Right atrium auricular region (tissue), 2 donors: Measurements from ENCODE around the gene VARS1. TPM values are rescaled to one million over a fixed set of nuclear protein-coding genes. Genes with fewer than 3 reads are reported as not detected.
"Not testable (repeated sequence)": the region's sequence is repeated elsewhere in the genome, so short reads cannot be mapped to it uniquely, and the experiment has no call there.

ENCODE experiments used
- DNase-seq: peaks from one replicate; pipeline ENCODE4 v3.0.0-alpha.2; 2019; ENCODE audit warnings: low spot score
- H3K27ac ChIP-seq, 2 donors: fragments of 200-600 bp; sonication (generic); 1 replicate in 1 of 2; 2 replicates in 1 of 2; pipeline ENCODE4 v1.5.1; 2016 to 2019
- H3K27me3 ChIP-seq, 2 donors: fragments of 200-600 bp; sonication (generic); one replicate each; pipeline versions ENCODE4 v1.5.1 to v1.6.0; 2017 to 2019
- H3K36me3 ChIP-seq: fragments of 200-600 bp; sonication (generic); one replicate; pipeline ENCODE4 v1.5.1; 2016
- H3K4me1 ChIP-seq, 2 donors: fragments of 200-600 bp; sonication (generic); one replicate each; pipeline versions ENCODE4 v1.5.1 to v1.6.0; 2017 to 2019
- H3K4me3 ChIP-seq, 2 donors: fragments of 200-600 bp; sonication (generic); 1 replicate in 1 of 2; 2 replicates in 1 of 2; pipeline ENCODE4 v1.5.1; 2017 to 2019; ENCODE audit warnings: mild to moderate bottlenecking in 1 of 2, moderate library complexity in 1 of 2
- H3K9me3 ChIP-seq, 2 donors: fragments of 200-600 bp; sonication (generic); one replicate each; pipeline ENCODE4 v1.5.1; 2019
- CTCF ChIP-seq, 2 donors: fragments of 200-600 bp; sonication (generic); IDR thresholded peaks; one replicate each; pipeline ENCODE4 v1.5.1; 2019; ENCODE audit warnings: antibody characterized with exemption in 2 of 2
- total RNA-seq, 2 donors: library from RNA; depleted of rRNA; stranded (reverse); fragments of >200 nt; gene quantifications; one replicate each; pipeline ENCODE4 v1.1.0, GENCODE V29; 2016

The VARS1 gene
- total RNA-seq, 2 donors from 2014 or later: 15.3 to 24.6 TPM

- Histone ChIP-seq H3K4me1 (peaks cover 0 to 17% of the 10 kb centered on the region in 2 donors), H3K27me3 (no peaks in the 10 kb centered on the region), H3K9me3 (no peaks in the 10 kb centered on the region), H3K27ac (peak within 1 kb of the TSS; percentile 90 to 93), H3K36me3 (peaks cover 8% of the 10 kb centered on the region), H3K4me3 (peak within 1 kb of the TSS; percentile 46 to 62)
- peak; percentile 98 for DNase-seq
- peak in 1 of 2 donors; percentile 47 for TF ChIP-seq CTCF (IDR thresholded peaks at IDR 0.05)
These were observed 11.1 kb upstream of the VARS1 start, which contains the start of gene LSM2 for GRCh38 chr6:31806470-31807272. LSM2 (minus strand) TSS chr6:31806966; CDS start chr6:31806757, 209 bp downstream.

DNA sequence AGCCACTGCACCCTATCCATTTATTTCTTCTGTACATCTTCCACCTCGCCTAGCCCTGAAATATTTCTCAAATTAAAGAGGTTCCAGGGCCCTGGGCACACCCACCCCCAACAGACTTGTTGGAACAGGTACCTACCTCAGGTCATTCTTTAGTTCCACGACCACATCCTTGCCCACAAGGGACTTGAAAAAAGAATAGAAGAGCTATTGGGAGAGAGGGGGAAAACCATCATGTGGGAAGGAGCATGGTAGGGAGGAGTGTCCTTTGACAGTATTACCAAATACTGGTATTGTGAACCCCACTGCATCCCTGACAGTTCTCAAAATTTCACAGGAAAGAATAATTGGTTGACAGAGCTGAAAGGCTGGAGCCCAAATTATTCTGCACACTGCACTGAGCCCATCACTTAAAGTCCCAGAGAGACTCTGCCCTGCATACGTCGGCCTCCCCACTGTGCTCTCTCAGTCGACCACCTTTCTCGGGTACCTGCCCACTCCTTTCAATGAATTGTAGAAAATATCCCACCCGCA is 10.5 kb upstream of the VARS1 start:
- H3K9me3 ChIP-seq: no peaks in the 10 kb centered on the region
- H3K36me3 ChIP-seq: peaks cover 12% of the 10 kb centered on the region
- DNase-seq: no peak
- peak overlapping the region; percentile 46 to 62 for H3K4me3 ChIP-seq
- peak overlapping the region; percentile 90 to 93 for H3K27ac ChIP-seq
- no peak for TF ChIP-seq CTCF (IDR thresholded peaks at IDR 0.05)
- peaks cover 0 to 17% of the 10 kb centered on the region in 2 donors for H3K4me1 ChIP-seq
- H3K27me3 ChIP-seq: no peaks in the 10 kb centered on the region

DNA sequence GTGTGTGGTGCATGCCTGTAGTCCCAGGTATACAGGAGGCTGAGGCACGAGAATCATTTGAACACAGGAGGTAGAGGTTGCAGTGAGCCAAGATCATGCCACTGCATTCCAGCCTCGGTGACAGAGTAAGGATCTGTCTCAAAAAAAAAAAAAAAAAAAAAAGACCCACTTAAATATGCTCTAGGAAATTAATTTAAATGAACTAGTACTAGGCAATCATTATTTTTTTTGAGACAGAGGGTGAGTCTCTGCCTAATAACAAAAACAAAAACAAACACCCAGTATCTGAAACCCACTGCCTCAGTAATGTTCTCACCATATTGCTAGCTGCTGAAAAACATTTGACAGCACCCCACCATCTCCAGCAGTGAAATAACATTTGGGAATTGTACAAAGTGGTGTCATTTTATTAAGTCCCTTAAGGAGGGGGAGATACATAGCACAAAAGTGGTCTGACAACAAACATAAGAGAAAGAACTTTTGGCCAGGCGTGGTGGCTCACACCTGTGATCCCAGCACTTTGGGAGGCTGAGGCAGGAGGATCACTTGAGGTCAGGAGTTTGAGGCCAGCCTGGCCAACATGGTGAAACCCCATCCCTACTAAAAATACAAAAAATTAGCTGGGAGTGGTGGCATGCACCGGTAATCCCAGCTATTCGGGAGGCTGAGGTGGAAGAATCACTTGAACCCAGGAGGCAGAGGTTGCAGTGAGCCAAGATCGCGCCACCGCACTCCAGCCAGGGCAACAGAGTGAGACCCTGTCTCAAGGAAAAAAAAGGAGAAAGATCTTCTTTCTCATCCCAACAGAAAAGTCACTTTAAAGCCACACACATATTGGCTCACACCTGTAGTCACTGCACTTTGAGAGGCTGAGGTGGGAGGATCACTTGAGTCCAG is 5.7 kb upstream of the VARS1 start:
- H3K9me3 ChIP-seq, DNase-seq, H3K27ac ChIP-seq, H3K4me3 ChIP-seq, H3K27me3 ChIP-seq: not testable (repeated sequence)
- H3K4me1 ChIP-seq: peaks cover 0 to 10% of the 10 kb centered on the region in 2 donors
- peaks cover 12% of the 10 kb centered on the region for H3K36me3 ChIP-seq

DNA sequence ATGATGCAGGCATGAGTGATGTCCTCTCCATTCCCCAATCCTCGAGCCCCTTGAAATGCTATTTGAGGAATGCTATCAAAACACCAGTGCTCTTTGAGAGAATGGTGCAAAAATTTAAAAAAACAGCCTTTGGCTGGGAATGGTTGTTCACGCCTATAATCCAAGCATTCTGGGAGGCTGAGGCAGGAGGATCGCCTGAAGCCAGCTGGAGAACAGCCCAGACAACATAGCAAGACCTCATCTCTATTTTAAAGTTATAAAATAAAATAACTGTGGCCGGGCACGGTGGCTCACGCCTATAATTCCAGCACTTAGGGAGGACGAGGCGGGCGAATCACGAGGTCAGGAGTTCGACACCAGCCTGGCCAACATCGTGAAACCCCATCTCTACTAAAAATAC is 4.2 kb upstream of the VARS1 start:
- no peak for DNase-seq
- Histone ChIP-seq H3K9me3 (no peaks in the 10 kb centered on the region), H3K27ac (no peak overlapping the region), H3K4me1 (peaks cover 0 to 4% of the 10 kb centered on the region in 2 donors), H3K4me3 (no peak overlapping the region), H3K36me3 (peaks cover 12% of the 10 kb centered on the region), H3K27me3 (no peaks in the 10 kb centered on the region)
- no peak for TF ChIP-seq CTCF (IDR thresholded peaks at IDR 0.05)

DNA sequence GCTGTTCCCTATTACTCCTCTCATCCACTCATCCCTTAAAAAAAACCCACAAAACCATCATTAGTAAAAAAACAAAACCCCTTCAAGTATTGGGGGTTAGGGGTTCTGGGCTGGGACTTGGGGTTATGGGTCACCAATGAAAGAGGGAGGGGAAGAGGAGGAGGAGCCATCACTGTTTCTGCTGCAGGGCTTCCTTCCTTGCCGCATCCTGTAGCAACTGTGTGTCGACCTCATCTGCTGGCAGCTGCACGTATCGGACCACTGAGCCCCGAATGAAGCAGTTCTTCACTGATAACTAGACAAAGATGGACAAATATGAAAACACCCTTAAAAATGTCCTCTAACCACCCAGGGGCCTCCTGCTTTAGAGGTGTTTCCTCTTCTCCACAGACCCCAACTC is 2.0 kb upstream of the VARS1 start:
- Histone ChIP-seq H3K4me1 (peaks cover 0 to 12% of the 10 kb centered on the region in 2 donors), H3K4me3 (no peak overlapping the region), H3K27ac (no peak overlapping the region), H3K9me3 (no peaks in the 10 kb centered on the region), H3K36me3 (peaks cover 12% of the 10 kb centered on the region), H3K27me3 (no peaks in the 10 kb centered on the region)
- TF ChIP-seq CTCF (IDR thresholded peaks at IDR 0.05): no peak
- no peak for DNase-seq

DNA sequence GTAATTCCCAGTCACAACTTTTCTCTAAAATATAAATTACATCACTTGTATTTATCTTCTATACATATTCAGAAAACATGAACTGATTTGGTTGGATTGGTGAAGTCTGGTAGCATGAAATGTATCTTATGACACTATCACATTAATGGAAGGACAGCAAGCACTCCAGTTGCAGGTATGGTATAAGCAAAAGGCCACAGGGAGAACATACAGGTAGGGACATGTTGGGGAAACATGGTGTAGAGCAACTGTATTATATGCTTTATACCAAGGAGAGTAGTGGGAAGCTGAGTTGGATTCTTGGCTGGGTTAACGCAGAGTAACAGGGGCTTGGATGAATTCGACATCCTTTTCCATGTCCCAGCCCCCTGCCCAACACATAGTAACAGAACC is 1.4 kb upstream of the VARS1 start:
- no peaks in the 10 kb centered on the region for H3K27me3 ChIP-seq
- peaks cover 6% of the 10 kb centered on the region for H3K36me3 ChIP-seq
- H3K4me1 ChIP-seq: peaks cover 0 to 12% of the 10 kb centered on the region in 2 donors
- no peak for TF ChIP-seq CTCF (IDR thresholded peaks at IDR 0.05)
- H3K9me3 ChIP-seq: no peaks in the 10 kb centered on the region
- no peak overlapping the region for H3K4me3 ChIP-seq
- no peak for DNase-seq
- H3K27ac ChIP-seq: no peak overlapping the region
